ENCODE measurements around the gene OPHN1.

OPHN1 gene

DNA sequence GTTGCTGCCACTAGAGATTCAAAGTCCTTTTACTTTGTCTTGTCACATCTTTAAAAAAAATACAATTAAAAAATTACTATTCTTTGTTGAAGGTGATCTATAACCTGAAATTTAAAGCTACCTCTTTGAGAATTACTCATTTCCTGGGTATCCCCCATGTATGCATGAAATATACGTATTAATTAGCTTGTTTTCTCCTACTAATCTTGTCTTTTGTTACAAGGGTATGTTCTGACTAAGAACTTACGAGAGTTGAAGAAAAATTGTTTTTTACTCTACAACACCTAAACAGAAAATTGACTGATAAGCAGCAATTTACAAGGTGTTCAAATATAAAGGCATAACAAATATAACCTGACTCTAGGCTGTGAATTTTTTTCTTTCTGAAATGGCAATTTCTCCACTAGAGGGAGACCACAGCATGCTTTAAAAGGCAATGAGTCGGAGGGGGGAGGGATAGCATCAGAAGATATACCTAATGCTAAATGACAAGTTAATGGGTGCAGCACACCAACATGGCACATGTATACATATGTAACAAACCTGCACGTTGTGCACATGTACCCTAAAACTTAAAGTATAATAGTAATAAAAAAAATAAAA, 249.6 kb downstream of the OPHN1 start:
- FAIRE-seq (no peak), DNase-seq (ENCODE audit: insufficient read length, low spot score) (no peak)

DNA sequence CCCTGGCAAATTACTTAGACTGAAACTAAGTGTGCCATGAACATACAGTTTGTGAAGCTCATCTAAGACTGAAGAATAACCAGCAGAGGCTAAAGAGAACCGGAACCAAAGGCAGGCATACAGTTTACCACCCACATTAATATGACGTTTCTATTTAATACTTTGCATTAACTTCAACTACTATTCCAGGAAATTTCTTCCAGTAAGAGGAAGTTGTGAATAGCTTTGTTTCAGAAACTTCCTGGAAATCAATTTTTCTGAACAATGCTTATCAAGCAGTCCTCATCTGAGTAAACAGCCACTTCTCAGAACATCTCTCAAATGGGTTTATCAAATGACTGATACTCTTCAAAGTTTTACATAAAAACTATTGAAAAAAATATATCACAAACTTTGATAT, 252.7 kb downstream of the OPHN1 start:
- DNase-seq (ENCODE audit: insufficient read length, low spot score), result no peak
- FAIRE-seq, result no peak

DNA sequence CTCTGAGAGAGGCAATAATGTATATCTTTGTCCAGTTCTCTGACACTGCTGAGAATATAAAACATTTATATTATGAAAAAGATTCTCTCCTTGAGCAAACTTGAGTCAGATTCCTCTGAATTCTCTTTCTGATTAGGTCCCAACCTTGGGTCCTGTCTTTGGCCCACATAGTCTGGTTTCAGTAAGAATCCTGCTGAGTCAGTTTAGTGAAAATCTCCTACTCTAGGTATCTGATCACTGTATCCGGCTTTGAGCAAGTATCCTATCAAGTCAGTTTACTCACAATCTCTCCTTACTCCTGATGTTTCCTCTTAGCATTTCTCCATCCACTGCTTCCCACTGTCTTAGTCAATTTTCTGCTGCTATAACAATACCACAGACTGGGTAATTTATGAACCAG, 253.9 kb downstream of the OPHN1 start:
- DNase-seq (ENCODE audit: insufficient read length, low spot score) (no peak), FAIRE-seq (no peak)

DNA sequence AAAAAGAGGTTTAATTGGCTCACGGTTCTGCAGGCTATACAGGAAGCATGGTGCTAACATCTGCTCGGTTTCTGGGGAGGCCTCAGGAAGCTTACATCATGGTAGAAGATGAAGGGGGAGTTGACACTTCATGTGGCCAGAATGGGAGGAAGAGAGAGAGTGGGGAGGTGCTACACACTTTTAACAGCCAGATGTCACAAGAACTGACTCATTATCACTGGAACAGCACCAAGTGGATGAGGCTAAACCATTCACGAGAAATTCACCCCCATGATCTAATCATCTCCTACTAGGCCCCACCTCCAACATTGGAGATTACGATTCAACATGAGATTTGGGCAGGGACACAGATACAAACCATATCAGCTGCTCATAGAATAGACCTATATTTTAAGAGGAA, 255.8 kb downstream of the OPHN1 start:
- DNase-seq (ENCODE audit: insufficient read length, low spot score), result no peak
- no peak for FAIRE-seq

DNA sequence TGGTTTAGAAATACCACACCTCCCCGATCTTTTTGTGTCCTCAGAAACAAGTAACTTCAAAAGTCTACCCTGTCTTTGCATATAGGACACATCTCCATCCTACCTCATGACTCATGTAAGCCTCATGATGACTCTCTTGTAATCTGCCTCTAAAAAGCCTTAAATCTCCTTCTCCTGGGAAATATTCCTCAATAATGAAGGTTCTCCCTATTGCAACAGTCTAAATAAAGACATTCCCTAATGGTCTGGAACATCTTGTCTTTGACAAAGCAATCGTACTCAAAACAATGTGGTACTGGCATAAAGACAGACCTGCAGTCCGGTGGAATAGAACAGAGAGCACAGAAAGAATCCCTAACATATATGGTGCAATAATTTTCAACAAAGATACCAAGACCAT, 257.7 kb downstream of the OPHN1 start:
- FAIRE-seq (no peak), DNase-seq (ENCODE audit: insufficient read length, low spot score) (no peak)

DNA sequence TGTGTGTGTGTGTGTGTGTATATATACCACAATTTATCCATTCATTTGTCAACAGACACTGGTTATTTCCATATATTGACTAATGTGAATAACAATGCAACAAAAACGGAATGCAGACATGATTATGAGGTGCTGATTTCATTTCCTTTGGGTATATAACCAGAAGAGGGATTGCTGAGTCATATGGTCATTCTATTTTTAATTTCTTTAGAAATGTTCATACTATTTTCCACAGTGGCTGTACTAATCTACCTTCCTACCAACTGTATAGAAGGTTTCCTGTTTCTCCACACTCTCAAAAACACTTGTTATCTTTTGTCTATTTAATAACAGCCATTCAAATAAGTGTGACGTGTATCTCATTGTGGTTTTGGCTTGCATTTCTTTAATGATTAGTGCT, 269.9 kb downstream of the OPHN1 start:
- DNase-seq (ENCODE audit: insufficient read length, low spot score), result no peak

DNA sequence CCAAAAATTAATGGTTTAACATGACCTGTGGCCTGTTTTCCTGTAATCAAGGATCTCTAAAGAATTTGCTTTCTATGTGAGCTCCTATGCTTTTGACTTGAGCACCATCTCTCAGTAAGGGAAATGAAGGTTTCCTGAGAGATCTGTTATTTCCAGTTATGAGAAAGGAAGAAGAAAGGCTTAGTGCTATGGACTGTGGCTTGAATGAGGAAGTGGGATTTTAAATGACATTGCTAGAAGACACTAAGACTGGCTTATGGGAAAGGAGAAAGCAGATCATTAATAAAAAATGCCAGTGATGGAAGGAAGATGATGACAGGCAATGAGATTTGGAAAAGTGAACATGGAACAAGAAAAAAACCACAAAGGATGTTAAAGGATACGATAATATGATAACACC, 285.4 kb downstream of the OPHN1 start:
- DNase-seq (ENCODE audit: insufficient read length, low spot score), result no peak

More for the DNA sequence above, 269.9 kb downstream of the OPHN1 start:
- no peak for FAIRE-seq

DNA sequence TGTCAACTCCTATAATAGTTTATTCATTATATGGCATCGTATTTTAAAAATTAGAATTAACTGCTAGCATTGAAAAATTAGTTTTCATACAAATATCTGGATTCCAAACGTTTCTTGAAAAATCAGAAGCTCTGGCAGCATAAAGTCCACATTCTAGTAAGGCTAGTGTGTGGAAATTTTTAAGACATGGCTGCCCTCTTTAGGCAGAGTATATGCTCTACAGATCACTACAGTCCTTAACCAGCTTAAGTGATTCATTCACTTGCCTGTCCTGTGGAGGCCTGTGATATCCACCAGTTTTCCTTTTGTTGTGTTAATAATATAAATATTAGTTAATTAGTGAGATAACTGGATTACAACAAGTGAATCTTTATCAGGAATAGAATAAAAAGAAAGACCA, 287.2 kb downstream of the OPHN1 start:
- FAIRE-seq (no peak), DNase-seq (ENCODE audit: insufficient read length, low spot score) (peak; percentile 3)

More for the DNA sequence above, 285.4 kb downstream of the OPHN1 start:
- FAIRE-seq, result no peak

DNA sequence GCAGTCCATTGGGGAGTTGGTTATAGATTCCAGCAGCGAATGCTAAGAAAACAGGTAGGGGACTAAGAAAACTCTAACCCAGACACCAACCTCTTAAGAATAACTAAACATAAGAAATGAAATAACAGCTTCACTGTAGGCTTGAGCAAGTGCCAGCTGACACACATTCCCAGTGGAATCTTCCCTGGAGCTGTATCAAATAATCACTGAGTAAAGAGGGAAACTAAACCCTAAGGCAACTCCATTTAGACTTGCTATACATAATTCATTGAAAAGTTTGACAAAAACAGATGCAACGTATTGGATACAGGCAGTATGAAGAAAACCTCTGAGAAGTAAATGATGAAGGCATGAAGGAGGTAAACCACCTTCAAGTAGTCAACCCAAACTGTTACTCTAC, 293.5 kb downstream of the OPHN1 start:
- no peak for FAIRE-seq

DNA sequence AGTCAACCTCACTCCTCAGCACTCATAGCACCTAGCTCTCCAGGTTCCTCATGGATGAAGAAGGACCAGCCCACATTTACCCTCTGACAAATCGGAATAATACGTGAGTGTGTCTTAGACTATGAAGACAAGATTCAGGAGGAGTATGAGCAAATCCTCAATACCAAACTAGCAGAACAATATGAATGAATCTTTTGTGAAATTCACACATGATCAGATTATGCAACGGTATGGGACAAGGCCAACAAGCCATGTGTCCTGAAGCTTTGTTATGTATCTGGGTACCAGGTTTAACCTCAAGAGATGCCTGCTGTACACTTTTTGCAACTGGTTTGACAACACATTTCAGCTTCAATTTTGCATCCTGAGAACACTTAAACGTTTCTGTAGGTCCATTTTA, 300.1 kb downstream of the OPHN1 start:
- DNase-seq (ENCODE audit: insufficient read length, low spot score), result no peak
- FAIRE-seq, result no peak

More for the DNA sequence above, 293.5 kb downstream of the OPHN1 start:
- DNase-seq (ENCODE audit: insufficient read length, low spot score), result no peak

DNA sequence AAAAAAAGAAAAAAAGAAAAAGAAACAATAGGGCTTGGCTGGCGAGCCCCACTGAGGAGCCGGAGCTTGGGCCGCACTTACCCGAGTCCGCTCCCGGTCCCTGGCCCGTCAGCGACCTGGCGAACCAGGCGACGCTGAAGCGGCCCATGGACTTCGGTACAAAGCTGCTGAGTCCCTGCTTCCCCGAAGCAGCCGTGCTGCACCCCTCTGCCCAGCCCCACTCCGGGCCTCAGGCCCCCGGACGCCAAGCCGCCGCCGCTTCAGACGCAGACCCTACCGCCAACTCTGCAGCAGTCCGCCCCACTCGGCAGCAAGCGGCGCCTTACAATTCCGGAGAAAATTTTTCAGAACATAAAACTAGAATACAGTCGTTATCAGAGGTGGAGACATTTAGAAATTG, 300.5 kb downstream of the OPHN1 start:
- FAIRE-seq (no peak), DNase-seq (ENCODE audit: insufficient read length, low spot score) (no peak)

DNA sequence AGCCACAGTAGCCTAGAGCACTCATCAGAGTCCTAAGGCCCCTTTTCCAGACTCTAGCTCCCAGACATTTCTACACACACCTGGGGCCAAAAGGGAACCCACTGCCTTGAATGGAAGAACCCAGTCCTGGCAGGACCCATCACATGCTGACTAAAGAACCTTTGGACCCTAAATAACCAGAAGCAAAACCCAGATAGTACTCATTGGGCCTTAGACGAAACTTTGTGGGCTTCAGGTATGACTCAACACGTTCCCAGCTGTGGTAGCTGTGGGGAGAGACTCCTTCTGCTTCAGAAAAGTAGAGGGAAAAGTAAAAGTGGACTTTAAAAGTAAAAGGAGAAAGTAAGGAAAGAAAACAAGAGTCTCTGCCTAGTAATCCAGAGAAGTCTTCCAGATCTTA, 311.5 kb downstream of the OPHN1 start:
- DNase-seq (ENCODE audit: insufficient read length, low spot score) (no peak), FAIRE-seq (no peak)

DNA sequence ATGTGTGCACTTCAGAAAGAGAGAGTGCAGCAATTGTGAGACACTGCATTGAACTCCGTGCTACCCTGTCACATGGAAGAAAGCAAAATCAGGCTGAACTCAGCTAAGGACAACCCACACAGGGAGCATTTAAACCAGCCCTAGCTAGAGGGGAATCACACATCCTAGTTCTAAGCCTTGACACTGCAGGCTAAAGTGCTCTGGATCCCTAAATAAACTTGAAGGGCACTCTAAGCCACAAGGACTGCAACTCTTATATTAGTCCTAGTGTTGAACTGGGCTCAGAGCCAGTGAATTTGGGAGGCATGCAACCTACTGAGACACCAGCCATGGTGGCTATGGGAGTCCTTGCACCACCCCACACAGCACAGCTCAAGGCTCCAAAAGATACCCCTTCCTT, 311.9 kb downstream of the OPHN1 start:
- no peak for DNase-seq (ENCODE audit: insufficient read length, low spot score)
- FAIRE-seq, result no peak

DNA sequence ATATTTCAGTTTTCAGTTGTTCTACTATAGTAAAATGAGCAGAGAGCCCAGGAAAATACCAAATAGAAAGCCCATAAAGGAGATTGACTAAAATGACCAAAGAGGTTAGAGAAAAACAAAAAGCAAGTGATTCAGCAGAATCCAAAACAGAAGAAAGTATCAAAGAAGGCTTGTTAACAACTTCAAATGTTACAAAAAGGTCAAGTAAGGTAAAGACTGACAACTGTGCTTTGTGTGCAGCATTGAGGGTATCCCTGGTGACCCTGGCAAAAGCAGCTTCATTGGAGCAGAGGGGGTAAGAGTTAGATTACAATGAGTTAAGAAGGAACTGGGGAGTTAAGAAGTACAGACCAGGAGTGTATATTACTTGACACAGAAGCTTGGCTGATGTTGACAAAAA, 317.9 kb downstream of the OPHN1 start:
- no peak for FAIRE-seq

DNA sequence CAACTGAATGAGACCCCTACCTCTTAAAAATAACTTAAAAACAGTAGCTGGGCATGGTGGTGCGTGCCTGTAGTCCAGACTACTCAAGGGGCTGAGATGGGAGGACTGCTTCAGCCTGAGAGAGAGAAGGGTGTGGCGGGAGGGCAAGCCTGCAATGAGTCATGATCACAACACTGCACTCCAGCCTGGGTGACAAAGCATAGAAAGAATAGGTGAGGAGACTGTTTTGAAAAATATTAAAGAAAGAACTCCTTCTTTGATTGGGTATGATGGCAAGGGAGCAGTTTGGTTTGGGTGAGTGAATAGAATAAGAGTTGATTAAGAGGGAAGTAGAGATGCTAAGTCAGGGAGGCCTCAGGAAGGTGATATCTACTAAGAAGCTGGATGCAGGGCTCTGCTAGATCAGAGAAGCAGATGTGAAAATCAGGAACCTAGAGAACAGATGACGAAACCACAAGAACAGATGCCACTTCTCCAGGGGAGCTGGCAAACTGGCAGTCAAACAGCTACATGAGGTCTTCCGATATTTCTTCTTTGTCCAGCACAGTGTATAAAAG, 318.6 kb downstream of the OPHN1 start:
- DNase-seq (ENCODE audit: insufficient read length, low spot score) (no peak), FAIRE-seq (no peak)

More for the DNA sequence above, 317.9 kb downstream of the OPHN1 start:
- no peak for DNase-seq (ENCODE audit: insufficient read length, low spot score)

DNA sequence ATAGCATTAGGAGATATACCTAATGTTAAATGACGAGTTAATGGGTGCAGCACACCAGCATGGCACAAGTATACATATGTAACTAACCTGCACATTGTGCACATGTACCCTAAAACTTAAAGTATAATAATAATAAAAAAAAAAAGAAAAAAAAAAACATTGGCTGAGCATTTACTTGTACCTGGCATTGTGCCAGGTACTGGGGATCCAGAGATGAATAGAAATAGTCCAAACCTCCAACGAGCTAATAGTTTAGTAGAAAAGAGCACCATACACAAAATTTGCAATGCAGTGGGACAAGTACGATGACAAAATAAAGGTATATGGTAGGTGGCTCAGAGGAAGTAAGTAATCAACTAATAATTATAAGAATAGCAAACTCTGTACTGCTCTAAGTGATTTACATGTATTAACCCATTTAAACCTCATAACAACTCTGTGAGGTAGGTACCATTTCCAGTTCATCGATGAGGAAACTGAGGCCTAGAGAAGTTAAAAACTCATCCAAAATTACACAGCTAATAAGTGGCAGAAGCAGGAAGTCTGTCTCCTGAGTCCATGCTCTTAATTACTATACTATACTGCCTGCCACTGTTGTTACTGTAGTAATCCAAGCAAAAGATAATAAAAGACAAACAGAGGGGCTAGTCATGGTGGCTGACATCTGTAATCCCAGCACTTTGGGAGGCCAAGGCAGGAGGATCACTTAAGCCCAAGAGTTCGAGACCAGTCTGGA, 319.3 kb downstream of the OPHN1 start:
- DNase-seq (ENCODE audit: insufficient read length, low spot score) (no peak), FAIRE-seq (no peak)

DNA sequence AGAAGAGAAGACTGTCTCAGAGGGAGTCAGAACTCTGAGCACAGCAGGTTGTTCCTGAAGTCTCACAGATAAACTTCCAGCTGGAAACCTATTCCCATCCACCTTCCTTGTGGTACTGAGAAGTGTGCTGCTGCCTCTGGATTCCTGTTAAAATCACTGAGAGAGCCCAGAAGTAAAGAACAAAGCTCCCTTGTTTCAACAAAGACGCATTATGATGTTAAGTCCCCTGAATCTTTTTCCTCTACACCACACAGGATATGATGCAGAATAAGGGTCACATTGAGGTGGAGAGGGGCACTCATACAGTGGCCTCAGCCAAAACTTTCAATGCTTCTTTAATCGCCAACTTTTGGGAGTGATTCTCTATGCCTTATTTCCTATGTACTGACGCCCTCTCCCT, 321.0 kb downstream of the OPHN1 start:
- FAIRE-seq, result no peak
- no peak for DNase-seq (ENCODE audit: insufficient read length, low spot score)

DNA sequence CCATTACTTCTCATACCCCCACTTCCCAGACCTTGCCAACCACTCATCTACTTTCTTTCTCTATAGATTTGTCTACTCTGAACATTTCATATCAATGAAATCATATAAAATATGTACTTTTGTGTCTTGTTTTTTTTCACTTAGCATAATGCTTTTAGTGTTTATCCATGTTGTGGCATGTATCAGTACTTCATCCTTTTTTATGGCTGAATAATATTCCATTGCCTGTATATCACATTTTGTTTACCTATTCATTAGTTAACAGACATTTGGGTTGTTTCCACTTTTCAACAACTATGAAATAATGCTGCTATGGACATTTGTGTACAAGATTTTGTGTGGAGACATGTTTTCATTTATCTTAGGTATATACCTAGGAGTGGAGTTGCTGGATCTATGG, 324.1 kb downstream of the OPHN1 start:
- FAIRE-seq, result no peak
- DNase-seq (ENCODE audit: insufficient read length, low spot score), result no peak

DNA sequence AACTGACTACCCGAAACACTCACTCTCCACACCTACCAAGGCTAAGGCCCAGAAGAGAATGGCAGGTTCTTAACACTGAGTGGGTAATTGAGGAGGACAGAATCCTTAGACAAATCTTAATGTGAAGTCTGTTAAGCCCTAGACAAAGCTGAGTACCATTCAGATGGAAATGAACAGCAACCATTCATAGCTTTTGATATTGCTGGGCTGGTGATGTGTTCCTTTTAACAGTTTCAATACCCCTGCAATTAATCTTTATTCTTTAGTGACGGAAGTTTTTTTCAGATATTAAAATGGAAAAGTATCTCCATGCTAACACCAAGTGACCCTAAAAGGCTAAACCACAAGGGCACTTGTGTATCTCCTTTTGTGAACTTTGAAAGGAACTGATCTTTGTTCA, 334.9 kb downstream of the OPHN1 start:
- DNase-seq (ENCODE audit: insufficient read length, low spot score) (no peak), FAIRE-seq (no peak)

DNA sequence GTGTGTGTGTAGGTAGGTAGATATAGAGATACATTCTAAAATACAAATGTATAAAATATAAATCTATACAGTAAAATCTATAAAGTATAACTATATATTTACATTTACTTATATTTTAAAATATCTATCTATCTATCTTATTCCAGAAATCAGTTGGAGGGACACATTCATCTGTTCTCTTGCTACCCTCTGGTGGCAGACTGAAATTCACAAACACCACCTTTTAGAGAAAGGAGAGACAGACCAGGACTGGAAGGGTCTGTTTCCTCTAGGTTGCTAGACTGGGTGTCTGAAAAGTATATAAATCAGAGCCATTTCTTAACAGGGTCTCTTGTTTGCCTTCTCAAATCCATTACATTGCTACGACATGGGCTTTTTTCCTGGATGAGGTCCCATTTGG, 343.0 kb downstream of the OPHN1 start:
- no peak for DNase-seq (ENCODE audit: insufficient read length, low spot score)
- no peak for FAIRE-seq

DNA sequence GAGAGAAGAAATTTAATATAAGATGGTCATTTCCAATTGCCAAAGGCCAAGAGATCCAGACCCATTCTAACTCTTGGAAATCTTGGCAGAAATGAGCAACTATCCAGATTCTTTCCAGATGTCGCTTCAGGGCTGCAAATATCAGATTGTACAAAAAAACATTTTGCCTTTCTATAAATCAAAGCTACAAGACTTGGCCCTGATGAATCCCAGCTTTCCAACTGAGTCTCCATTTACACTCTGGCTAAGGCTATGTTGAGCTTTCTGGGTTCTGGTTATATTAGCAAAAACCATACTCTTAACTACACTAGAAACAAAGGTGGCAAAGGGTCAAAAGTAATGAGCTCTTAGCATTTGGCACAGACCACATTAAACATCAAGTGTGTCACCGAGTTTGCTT, 345.8 kb downstream of the OPHN1 start:
- DNase-seq (ENCODE audit: insufficient read length, low spot score) (no peak), FAIRE-seq (no peak)

DNA sequence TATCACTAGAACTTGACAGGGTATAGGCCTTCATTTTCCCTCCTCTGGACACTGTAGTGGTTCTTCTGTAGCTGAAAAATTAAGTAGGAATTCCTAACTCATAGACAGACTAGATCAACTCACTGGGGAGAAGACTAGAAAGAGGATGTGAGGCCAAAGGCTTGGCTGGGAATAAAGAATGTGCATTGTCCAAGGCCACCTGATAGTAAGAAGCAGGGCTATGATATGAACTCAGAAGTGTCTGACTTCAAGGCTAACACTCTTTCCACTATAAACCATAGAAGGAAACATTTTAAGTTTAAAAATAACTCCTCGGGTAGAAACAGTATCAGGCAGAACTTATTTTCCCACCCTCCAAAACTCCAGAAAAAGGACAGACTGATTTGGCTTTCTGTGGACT, 346.6 kb downstream of the OPHN1 start:
- DNase-seq (ENCODE audit: insufficient read length, low spot score), result no peak
- no peak for FAIRE-seq
